HepG2 (cell line): ENCODE results near the gene ATG4B. TPM values are rescaled to one million over a fixed set of nuclear protein-coding genes. Genes with fewer than 3 reads are reported as not detected.

Experiments
- KDM5B ChIP-seq: sonication (generic); formaldehyde crosslinking; IDR thresholded peaks from 2 replicates; pipeline ENCODE4 v1.4.0; 2020; ENCODE audit warnings: missing genetic modification reagents, mild to moderate bottlenecking, borderline replicate concordance
- MAFF ChIP-seq: IDR thresholded peaks from 2 replicates; pipeline ENCODE4 v1.6.1; 2011; ENCODE audit warnings: low read depth, low read length, improper control_type of control experiment
- MIER3 ChIP-seq: IDR thresholded peaks from 2 replicates; pipeline ENCODE4 v1.6.1; 2016; ENCODE audit warnings: missing compliant biosample characterization, borderline replicate concordance
- MTA3 ChIP-seq: sonication (generic); formaldehyde crosslinking; IDR thresholded peaks from 2 replicates; pipeline ENCODE4 v1.4.0; 2020; ENCODE audit warnings: missing genetic modification reagents
- ONECUT2 ChIP-seq: sonication (generic); formaldehyde crosslinking; IDR thresholded peaks from 2 replicates; pipeline ENCODE4 v1.4.0; 2020; ENCODE audit warnings: missing genetic modification reagents
- SUZ12 ChIP-seq: fragments of 150-350 bp; IDR thresholded peaks from 2 replicates; pipeline ENCODE4 v1.6.1; 2014; ENCODE audit warnings: low read depth, low read length
- U2AF2 ChIP-seq: fragments of 200-400 bp; formaldehyde crosslinking; IDR thresholded peaks from 2 replicates; pipeline ENCODE4 v1.6.1; 2017; ENCODE audit warnings: low read depth, mild to moderate bottlenecking, low read length
- ZBTB42 ChIP-seq: sonication (generic); formaldehyde crosslinking; IDR thresholded peaks from 2 replicates; pipeline ENCODE4 v1.5.0; 2020; ENCODE audit warnings: mild to moderate bottlenecking, missing genetic modification reagents
- ZC3H4 ChIP-seq: sonication (generic); formaldehyde crosslinking; IDR thresholded peaks from 2 replicates; pipeline ENCODE4 v1.4.0; 2020; ENCODE audit warnings: missing genetic modification reagents, borderline replicate concordance
- ZNF121 ChIP-seq: sonication (generic); formaldehyde crosslinking; IDR thresholded peaks from 2 replicates; pipeline ENCODE4 v1.5.0; 2020; ENCODE audit warnings: mild to moderate bottlenecking, missing genetic modification reagents
- ZNF136 ChIP-seq: sonication (generic); formaldehyde crosslinking; IDR thresholded peaks from 2 replicates; pipeline ENCODE4 v1.8.1; 2022; ENCODE audit warnings: low read depth, mild to moderate bottlenecking, moderate library complexity, missing genetic modification reagents
- ZNF138 ChIP-seq: sonication (generic); formaldehyde crosslinking; IDR thresholded peaks from 2 replicates; pipeline ENCODE4 v1.5.0; 2020; ENCODE audit warnings: mild to moderate bottlenecking, low read depth, missing genetic modification reagents
- ZNF282 ChIP-seq: fragments of 450-650 bp; IDR thresholded peaks from 2 replicates; pipeline ENCODE4 v1.6.1; 2018; ENCODE audit not compliant: partially characterized antibody
- ZNF451 ChIP-seq: sonication (generic); formaldehyde crosslinking; IDR thresholded peaks from 2 replicates; pipeline ENCODE4 v1.5.0; 2020; ENCODE audit warnings: mild to moderate bottlenecking, missing genetic modification reagents
- ZNF775 ChIP-seq: sonication (generic); formaldehyde crosslinking; IDR thresholded peaks from 2 replicates; pipeline ENCODE4 v1.4.0; 2020; ENCODE audit warnings: missing genetic modification reagents, mild to moderate bottlenecking, moderate library complexity, borderline replicate concordance
- ZNF816 ChIP-seq: sonication (generic); formaldehyde crosslinking; IDR thresholded peaks from 2 replicates; pipeline ENCODE4 v1.8.0; 2022; ENCODE audit warnings: missing genetic modification reagents, mild to moderate bottlenecking, borderline replicate concordance
- polyA plus RNA-seq, 8 experiments: library from polyadenylated mRNA; depleted of rRNA in 3 of 8; stranded (reverse) in 7 of 8; unstranded in 1 of 8; fragments of >200 nt; fragmentation: Illumina TruSeq in 4 of 8; extraction: Trizol in 4 of 8; gene quantifications; 2 replicates each; pipeline versions ENCODE4 v1.2.1 to v1.2.3, GENCODE V29; 2011 to 2016; ENCODE audit warnings: low read depth in 4 of 8, missing spikeins in 1 of 8, mixed read lengths in 1 of 8; ENCODE audit not compliant: insufficient read depth in 1 of 8
- total RNA-seq, 5 experiments: library from RNA; depleted of rRNA; stranded (reverse); fragments of >200 nt; fragmentation: Illumina TruSeq; extraction: Trizol; gene quantifications; 2 replicates each; pipeline ENCODE4 v1.2.3, GENCODE V29; 2016; ENCODE audit warnings: low read depth in 1 of 5
- TF ChIP-seq, protein P1 (sequence below): sonication (generic); formaldehyde crosslinking; IDR thresholded peaks from 2 replicates; pipeline ENCODE4 v1.4.0; 2020; ENCODE audit warnings: missing genetic modification reagents
- TF ChIP-seq, protein P2 (sequence below): IDR thresholded peaks from 2 replicates; pipeline ENCODE4 v1.4.0; 2020; ENCODE audit warnings: mild to moderate bottlenecking, missing genetic modification reagents
- TF ChIP-seq, protein P3 (sequence below): sonication (generic); formaldehyde crosslinking; IDR thresholded peaks from 2 replicates; pipeline ENCODE4 v1.4.0; 2020; ENCODE audit warnings: missing genetic modification reagents
- TF ChIP-seq, protein P4 (sequence below): sonication (generic); formaldehyde crosslinking; IDR thresholded peaks from 2 replicates; pipeline ENCODE4 v1.5.0; 2020; ENCODE audit warnings: mild to moderate bottlenecking, missing genetic modification reagents

Gene ATG4B
- total and polyA plus RNA-seq, 2 of the 13 experiments (the other 11 are each of a cell fraction or from before 2014, with no cell fraction given), result 95.5 to 239 TPM

DNA sequence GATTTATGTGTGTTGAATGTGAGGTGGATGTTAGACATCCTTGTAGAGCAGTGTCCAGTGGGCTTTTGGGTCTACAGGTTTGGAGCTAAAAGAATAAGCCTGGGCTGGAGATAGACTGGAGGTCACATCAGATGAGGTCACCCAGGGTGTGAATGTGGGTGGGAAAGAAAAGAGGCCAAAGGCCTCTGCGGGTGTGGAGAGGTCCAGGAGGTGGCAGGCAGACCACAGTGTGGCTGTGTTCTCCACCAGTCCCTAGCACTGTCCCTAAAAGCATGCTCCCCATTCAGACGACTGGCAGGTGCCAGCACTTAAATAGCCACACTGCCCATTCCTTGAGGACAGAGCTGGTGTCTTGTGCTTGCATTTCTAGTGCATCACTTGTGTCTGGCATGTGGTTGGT is 4.1 kb downstream of the ATG4B start (continued):
- TF ChIP-seq ZNF775 (CRISPR knock-in tag) (no peak), ZNF282 (no peak), ZNF121 (CRISPR knock-in tag) (peak; percentile 48; the same call in 1 of the 2 replicates), SUZ12 (no peak), KDM5B (CRISPR knock-in tag) (peak; percentile 61; the same call in 1 of the 2 replicates), U2AF2 (no peak), ONECUT2 (no peak), MAFF (no peak), ZNF138 (CRISPR knock-in tag) (no peak), ZNF451 (CRISPR knock-in tag) (no peak), ZNF816 (no peak), MIER3 (peak; percentile 14; the same call in 1 of the 2 replicates), ZBTB42 (CRISPR knock-in tag) (no peak), ZC3H4 (CRISPR knock-in tag) (no peak), ZNF136 (CRISPR knock-in tag) (no peak), MTA3 (CRISPR knock-in tag) (no peak)
- TF ChIP-seq, protein P1, sequence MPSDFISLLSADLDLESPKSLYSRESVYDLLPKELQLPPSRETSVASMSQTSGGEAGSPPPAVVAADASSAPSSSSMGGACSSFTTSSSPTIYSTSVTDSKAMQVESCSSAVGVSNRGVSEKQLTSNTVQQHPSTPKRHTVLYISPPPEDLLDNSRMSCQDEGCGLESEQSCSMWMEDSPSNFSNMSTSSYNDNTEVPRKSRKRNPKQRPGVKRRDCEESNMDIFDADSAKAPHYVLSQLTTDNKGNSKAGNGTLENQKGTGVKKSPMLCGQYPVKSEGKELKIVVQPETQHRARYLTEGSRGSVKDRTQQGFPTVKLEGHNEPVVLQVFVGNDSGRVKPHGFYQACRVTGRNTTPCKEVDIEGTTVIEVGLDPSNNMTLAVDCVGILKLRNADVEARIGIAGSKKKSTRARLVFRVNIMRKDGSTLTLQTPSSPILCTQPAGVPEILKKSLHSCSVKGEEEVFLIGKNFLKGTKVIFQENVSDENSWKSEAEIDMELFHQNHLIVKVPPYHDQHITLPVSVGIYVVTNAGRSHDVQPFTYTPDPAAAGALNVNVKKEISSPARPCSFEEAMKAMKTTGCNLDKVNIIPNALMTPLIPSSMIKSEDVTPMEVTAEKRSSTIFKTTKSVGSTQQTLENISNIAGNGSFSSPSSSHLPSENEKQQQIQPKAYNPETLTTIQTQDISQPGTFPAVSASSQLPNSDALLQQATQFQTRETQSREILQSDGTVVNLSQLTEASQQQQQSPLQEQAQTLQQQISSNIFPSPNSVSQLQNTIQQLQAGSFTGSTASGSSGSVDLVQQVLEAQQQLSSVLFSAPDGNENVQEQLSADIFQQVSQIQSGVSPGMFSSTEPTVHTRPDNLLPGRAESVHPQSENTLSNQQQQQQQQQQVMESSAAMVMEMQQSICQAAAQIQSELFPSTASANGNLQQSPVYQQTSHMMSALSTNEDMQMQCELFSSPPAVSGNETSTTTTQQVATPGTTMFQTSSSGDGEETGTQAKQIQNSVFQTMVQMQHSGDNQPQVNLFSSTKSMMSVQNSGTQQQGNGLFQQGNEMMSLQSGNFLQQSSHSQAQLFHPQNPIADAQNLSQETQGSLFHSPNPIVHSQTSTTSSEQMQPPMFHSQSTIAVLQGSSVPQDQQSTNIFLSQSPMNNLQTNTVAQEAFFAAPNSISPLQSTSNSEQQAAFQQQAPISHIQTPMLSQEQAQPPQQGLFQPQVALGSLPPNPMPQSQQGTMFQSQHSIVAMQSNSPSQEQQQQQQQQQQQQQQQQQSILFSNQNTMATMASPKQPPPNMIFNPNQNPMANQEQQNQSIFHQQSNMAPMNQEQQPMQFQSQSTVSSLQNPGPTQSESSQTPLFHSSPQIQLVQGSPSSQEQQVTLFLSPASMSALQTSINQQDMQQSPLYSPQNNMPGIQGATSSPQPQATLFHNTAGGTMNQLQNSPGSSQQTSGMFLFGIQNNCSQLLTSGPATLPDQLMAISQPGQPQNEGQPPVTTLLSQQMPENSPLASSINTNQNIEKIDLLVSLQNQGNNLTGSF (CRISPR knock-in tag), result no peak
- TF ChIP-seq, protein P2, sequence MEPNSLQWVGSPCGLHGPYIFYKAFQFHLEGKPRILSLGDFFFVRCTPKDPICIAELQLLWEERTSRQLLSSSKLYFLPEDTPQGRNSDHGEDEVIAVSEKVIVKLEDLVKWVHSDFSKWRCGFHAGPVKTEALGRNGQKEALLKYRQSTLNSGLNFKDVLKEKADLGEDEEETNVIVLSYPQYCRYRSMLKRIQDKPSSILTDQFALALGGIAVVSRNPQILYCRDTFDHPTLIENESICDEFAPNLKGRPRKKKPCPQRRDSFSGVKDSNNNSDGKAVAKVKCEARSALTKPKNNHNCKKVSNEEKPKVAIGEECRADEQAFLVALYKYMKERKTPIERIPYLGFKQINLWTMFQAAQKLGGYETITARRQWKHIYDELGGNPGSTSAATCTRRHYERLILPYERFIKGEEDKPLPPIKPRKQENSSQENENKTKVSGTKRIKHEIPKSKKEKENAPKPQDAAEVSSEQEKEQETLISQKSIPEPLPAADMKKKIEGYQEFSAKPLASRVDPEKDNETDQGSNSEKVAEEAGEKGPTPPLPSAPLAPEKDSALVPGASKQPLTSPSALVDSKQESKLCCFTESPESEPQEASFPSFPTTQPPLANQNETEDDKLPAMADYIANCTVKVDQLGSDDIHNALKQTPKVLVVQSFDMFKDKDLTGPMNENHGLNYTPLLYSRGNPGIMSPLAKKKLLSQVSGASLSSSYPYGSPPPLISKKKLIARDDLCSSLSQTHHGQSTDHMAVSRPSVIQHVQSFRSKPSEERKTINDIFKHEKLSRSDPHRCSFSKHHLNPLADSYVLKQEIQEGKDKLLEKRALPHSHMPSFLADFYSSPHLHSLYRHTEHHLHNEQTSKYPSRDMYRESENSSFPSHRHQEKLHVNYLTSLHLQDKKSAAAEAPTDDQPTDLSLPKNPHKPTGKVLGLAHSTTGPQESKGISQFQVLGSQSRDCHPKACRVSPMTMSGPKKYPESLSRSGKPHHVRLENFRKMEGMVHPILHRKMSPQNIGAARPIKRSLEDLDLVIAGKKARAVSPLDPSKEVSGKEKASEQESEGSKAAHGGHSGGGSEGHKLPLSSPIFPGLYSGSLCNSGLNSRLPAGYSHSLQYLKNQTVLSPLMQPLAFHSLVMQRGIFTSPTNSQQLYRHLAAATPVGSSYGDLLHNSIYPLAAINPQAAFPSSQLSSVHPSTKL (CRISPR knock-in tag), result no peak
- TF ChIP-seq, protein P3, sequence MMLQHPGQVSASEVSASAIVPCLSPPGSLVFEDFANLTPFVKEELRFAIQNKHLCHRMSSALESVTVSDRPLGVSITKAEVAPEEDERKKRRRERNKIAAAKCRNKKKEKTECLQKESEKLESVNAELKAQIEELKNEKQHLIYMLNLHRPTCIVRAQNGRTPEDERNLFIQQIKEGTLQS (CRISPR knock-in tag), result peak; percentile 62; the same call in 1 of the 2 replicates
- TF ChIP-seq, protein P4, sequence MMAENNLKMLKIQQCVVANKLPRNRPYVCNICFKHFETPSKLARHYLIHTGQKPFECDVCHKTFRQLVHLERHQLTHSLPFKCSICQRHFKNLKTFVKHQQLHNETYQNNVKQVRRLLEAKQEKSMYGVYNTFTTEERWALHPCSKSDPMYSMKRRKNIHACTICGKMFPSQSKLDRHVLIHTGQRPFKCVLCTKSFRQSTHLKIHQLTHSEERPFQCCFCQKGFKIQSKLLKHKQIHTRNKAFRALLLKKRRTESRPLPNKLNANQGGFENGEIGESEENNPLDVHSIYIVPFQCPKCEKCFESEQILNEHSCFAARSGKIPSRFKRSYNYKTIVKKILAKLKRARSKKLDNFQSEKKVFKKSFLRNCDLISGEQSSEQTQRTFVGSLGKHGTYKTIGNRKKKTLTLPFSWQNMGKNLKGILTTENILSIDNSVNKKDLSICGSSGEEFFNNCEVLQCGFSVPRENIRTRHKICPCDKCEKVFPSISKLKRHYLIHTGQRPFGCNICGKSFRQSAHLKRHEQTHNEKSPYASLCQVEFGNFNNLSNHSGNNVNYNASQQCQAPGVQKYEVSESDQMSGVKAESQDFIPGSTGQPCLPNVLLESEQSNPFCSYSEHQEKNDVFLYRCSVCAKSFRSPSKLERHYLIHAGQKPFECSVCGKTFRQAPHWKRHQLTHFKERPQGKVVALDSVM (CRISPR knock-in tag), result peak; percentile 60
